K562 (cell line): ENCODE measurements around the gene FOXO3. TPM values are rescaled to one million over a fixed set of nuclear protein-coding genes. Genes with fewer than 3 reads are reported as not detected.

Source experiments
- ATAC-seq: fragments of 200-7000 bp; cut with Tn5 transposase; 3 replicates; pipeline ENCODE4 v1.9.1; 2020; ENCODE audit warnings: moderate library complexity
- BruUV-seq: library from RNA; stranded (reverse); fragments of 400-500 nt; replicated peaks from 2 replicates; lab custom pipeline; 2021; lab: Mats Ljungman, UMichigan
- CTCF ChIA-PET: fragments of 300-600 bp; formaldehyde crosslinking; extraction: SDS; loops from one replicate; lab custom pipeline; 2021; ENCODE audit warnings: low intra/inter-chr PET ratio; lab: Yijun Ruan, JAX
- POLR2A ChIA-PET: fragments of 300-600, 350-650 bp; sonication (Branson Sonifier 250); formaldehyde crosslinking; extraction: SDS; loops from one replicate; lab custom pipeline; 2021; ENCODE audit warnings: antibody characterized with exemption, inconsistent platforms; lab: Yijun Ruan, JAX
- DNase-seq, 4 experiments: peaks; one replicate each; pipeline versions ENCODE4 v3.0.0 to v3.0.0-alpha.2; 2011 to 2018; ENCODE audit warnings: low spot score in 3 of 4, mixed read lengths in 3 of 4; ENCODE audit errors: extremely low read depth in 1 of 4
- FAIRE-seq: peaks from 2 replicates; lab custom pipeline; 2011; peaks lifted over from hg19 to GRCh38; lab: Jason Lieb, UNC
- H2AFZ ChIP-seq: 2 replicates; pipeline ENCODE4 v1.6.0; 2011; ENCODE audit warnings: low read depth, low read length, control low read depth, inconsistent platforms
- H3K27ac ChIP-seq: fragments of 200-600 bp; 3 replicates; pipeline ENCODE4 v1.8.0; 2011; ENCODE audit warnings: low read depth, mild to moderate bottlenecking, control low read depth, inconsistent platforms, low read length, moderate library complexity, mixed read lengths; ENCODE audit errors: extremely low read depth
- H3K27me3 ChIP-seq, 2 experiments: fragments of 300-600 bp in 1 of 2; 2 replicates in 1 of 2; 3 replicates in 1 of 2; pipeline versions ENCODE4 v1.6.0 to v1.8.0; 2011; ENCODE audit warnings: inconsistent platforms in 2 of 2, low read length in 2 of 2, mild to moderate bottlenecking in 1 of 2, mixed read lengths in 1 of 2, moderate library complexity in 1 of 2; ENCODE audit not compliant: control insufficient read depth in 2 of 2, insufficient read depth in 2 of 2
- H3K36me3 ChIP-seq: fragments of 300-600 bp; 3 replicates; pipeline ENCODE4 v1.8.0; 2011; ENCODE audit warnings: mild to moderate bottlenecking, low read length, inconsistent platforms; ENCODE audit not compliant: control insufficient read depth, insufficient read depth
- H3K4me1 ChIP-seq, 2 experiments: fragments of 200-600 bp in 1 of 2; replicated peaks in 1 of 2; 2 replicates in 1 of 2; 3 replicates in 1 of 2; pipeline versions ENCODE4 v1.5.1 to v1.8.0; 2011; ENCODE audit warnings: inconsistent platforms in 2 of 2, low read length in 2 of 2, mild to moderate bottlenecking in 1 of 2, mixed read lengths in 1 of 2, moderate library complexity in 1 of 2; ENCODE audit not compliant: control insufficient read depth in 2 of 2, insufficient read depth in 2 of 2
- H3K4me2 ChIP-seq: 2 replicates; pipeline ENCODE4 v1.6.1; 2011; ENCODE audit warnings: low read length, control low read depth, inconsistent platforms, mixed read lengths; ENCODE audit not compliant: insufficient read depth
- H3K4me3 ChIP-seq: fragments of 200-600 bp; sonication (generic), shearing (Covaris generic); 2 replicates; pipeline ENCODE4 v1.5.1; 2016; ENCODE audit warnings: control low read depth, inconsistent platforms
- H3K79me2 ChIP-seq: fragments of 200-600 bp; 3 replicates; pipeline ENCODE4 v1.8.0; 2011; ENCODE audit warnings: low read length, inconsistent platforms; ENCODE audit not compliant: control insufficient read depth, insufficient read depth
- H3K9ac ChIP-seq, 2 experiments: 2 replicates each; pipeline versions ENCODE4 v1.6.0 to v1.6.1; 2011; ENCODE audit warnings: low read depth in 2 of 2, low read length in 2 of 2, control low read depth in 1 of 2, inconsistent platforms in 1 of 2, mild to moderate bottlenecking in 1 of 2, mixed read lengths in 1 of 2; ENCODE audit not compliant: insufficient read depth in 1 of 2
- H3K9me1 ChIP-seq: one replicate; pipeline ENCODE4 v1.6.0; 2011; ENCODE audit warnings: inconsistent platforms, mild to moderate bottlenecking, low read length, moderate library complexity; ENCODE audit not compliant: control insufficient read depth, insufficient read depth
- H3K9me3 ChIP-seq: replicated peaks from 2 replicates; pipeline ENCODE4 v1.5.1; 2011; ENCODE audit warnings: low read depth, low read length, inconsistent platforms; ENCODE audit not compliant: control insufficient read depth, insufficient read depth
- H4K20me1 ChIP-seq: replicated peaks from 2 replicates; pipeline ENCODE4 v1.6.1; 2011; ENCODE audit warnings: low read length, inconsistent platforms, mixed read lengths; ENCODE audit not compliant: control insufficient read depth, insufficient read depth
- MCM5 ChIP-seq: fragments of 450-650 bp; IDR thresholded peaks from 2 replicates; pipeline ENCODE4 v1.6.1; 2016; ENCODE audit warnings: low read depth
- NELFE ChIP-seq: IDR thresholded peaks from 2 replicates; pipeline ENCODE4 v1.6.1; 2011; ENCODE audit warnings: mild to moderate bottlenecking; ENCODE audit not compliant: insufficient read depth, insufficient read length
- PML ChIP-seq: IDR thresholded peaks from 2 replicates; pipeline ENCODE4 v1.6.1; 2012; ENCODE audit warnings: low read length, inconsistent platforms
- POLR2A ChIP-seq: fragments of 450-650 bp; conservative IDR thresholded peaks from 2 replicates; pipeline ENCODE4 v1.6.1; 2016
- ZC3H8 ChIP-seq: fragments of 450-650 bp; IDR thresholded peaks from 2 replicates; pipeline ENCODE4 v1.6.1; 2017
- ZNF12 ChIP-seq: sonication (generic); formaldehyde crosslinking; IDR thresholded peaks from 2 replicates; pipeline ENCODE4 v1.4.0; 2020; ENCODE audit warnings: mild to moderate bottlenecking, missing genetic modification reagents
- WGBS: fragments of 100-300 bp; shearing (Covaris generic); methylation state at CpG from one replicate; pipeline ENCODE4 v1.1.6; 2016; ENCODE audit warnings: low coverage, mixed read lengths; ENCODE audit not compliant: insufficient coverage; ENCODE audit errors: missing lambda C conversion rate; 5-methylcytosine and 5-hydroxymethylcytosine counted together
- in situ Hi-C: fragments of 300-500 bp; cut with MboI; formaldehyde crosslinking; loops from 4 replicates; pipeline ENCODE4 v1.15.0; 2018; ENCODE audit warnings: inconsistent platforms, mixed read lengths
- intact Hi-C: fragments of 100-400 bp; cut with micrococcal nuclease; formaldehyde crosslinking; loops from 2 replicates; pipeline ENCODE4 v1.14.2; 2022
- polyA plus RNA-seq, 8 experiments: library from polyadenylated mRNA; depleted of rRNA in 4 of 8; stranded (reverse) in 5 of 8; unstranded in 3 of 8; fragments of >200 nt; fragmentation: Nextera tagmentation in 2 of 8; fragmentation: Illumina TruSeq in 1 of 8; extraction: Ambion mirVana in 2 of 8; extraction: Trizol in 1 of 8; gene quantifications; 2 replicates each; pipeline versions ENCODE4 v1.2.1 to v1.2.3, GENCODE V29; 2011 to 2014; ENCODE audit warnings: inconsistent platforms in 1 of 8, missing spikeins in 1 of 8
- total RNA-seq, 7 experiments: library from RNA; depleted of rRNA in 6 of 7; stranded (reverse); fragments of >200 nt in 6 of 7; fragmentation: Illumina TruSeq in 2 of 7; extraction: Trizol in 2 of 7; gene quantifications; 2 replicates each; pipeline versions ENCODE4 v1.2.1 to v1.2.3, GENCODE V29; 2011 to 2021; ENCODE audit warnings: low replicate concordance in 1 of 7
- TF ChIP-seq, protein P1 (sequence below): fragments of 250-450 bp; sonication (Bioruptor Pico); IDR thresholded peaks from 2 replicates; pipeline ENCODE4 v1.4.0; 2020; ENCODE audit warnings: borderline replicate concordance
- TF ChIP-seq, protein P2 (sequence below): fragments of 450-650 bp; IDR thresholded peaks from 2 replicates; pipeline ENCODE4 v1.6.1; 2016; ENCODE audit warnings: missing biosample characterization, missing genetic modification characterization
- TF ChIP-seq, protein P3 (sequence below): sonication (generic); formaldehyde crosslinking; IDR thresholded peaks from 2 replicates; pipeline ENCODE4 v1.8.1; 2023; ENCODE audit warnings: mild to moderate bottlenecking, missing genetic modification reagents
- TF ChIP-seq, protein P4 (sequence below): fragments of 450-650 bp; formaldehyde crosslinking; IDR thresholded peaks from 2 replicates; pipeline ENCODE4 v1.4.0; 2020; ENCODE audit warnings: mild to moderate bottlenecking, moderate library complexity

FOXO3 gene
- total and polyA plus RNA-seq, 9 of the 15 experiments (the other 6 are each of a cell fraction or from before 2014, with no cell fraction given): 3.0 to 14.6 (median 6.0) TPM

DNA sequence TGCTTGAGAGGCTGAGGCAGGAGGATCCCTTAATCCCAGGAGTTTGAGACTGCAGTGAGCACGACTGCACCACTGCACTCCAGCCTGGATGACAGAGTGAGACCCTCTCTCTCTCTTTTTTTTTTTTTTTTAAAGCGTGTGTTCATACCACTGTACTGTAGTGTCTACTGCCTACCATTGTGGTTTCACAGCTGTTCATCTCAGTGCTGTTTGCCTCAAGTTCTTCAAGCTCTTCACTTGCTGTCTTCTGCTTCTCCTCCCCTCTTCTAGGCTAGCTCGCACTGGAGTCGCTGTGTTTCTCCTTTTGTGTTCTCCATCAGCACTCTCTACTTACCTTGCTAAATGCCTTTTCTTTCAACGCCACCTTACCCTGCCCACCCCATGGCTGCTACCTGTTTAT, 7.4 kb downstream of the FOXO3 start (continued):
- no peak for TF ChIP-seq ZC3H8
- no peak for TF ChIP-seq PML
- no peak for TF ChIP-seq ZNF12 (CRISPR knock-in tag)
- TF ChIP-seq, protein P1, sequence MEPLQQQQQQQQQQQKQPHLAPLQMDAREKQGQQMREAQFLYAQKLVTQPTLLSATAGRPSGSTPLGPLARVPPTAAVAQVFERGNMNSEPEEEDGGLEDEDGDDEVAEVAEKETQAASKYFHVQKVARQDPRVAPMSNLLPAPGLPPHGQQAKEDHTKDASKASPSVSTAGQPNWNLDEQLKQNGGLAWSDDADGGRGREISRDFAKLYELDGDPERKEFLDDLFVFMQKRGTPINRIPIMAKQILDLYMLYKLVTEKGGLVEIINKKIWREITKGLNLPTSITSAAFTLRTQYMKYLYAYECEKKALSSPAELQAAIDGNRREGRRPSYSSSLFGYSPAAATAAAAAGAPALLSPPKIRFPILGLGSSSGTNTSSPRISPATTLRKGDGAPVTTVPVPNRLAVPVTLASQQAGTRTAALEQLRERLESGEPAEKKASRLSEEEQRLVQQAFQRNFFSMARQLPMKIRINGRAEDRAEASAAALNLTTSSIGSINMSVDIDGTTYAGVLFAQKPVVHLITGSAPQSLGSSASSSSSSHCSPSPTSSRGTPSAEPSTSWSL (CRISPR knock-in tag): no peak
- TF ChIP-seq POLR2A: no peak
- no peak for TF ChIP-seq NELFE
- TF ChIP-seq MCM5: no peak
- TF ChIP-seq, all 486 proteins: peak for 0

DNA sequence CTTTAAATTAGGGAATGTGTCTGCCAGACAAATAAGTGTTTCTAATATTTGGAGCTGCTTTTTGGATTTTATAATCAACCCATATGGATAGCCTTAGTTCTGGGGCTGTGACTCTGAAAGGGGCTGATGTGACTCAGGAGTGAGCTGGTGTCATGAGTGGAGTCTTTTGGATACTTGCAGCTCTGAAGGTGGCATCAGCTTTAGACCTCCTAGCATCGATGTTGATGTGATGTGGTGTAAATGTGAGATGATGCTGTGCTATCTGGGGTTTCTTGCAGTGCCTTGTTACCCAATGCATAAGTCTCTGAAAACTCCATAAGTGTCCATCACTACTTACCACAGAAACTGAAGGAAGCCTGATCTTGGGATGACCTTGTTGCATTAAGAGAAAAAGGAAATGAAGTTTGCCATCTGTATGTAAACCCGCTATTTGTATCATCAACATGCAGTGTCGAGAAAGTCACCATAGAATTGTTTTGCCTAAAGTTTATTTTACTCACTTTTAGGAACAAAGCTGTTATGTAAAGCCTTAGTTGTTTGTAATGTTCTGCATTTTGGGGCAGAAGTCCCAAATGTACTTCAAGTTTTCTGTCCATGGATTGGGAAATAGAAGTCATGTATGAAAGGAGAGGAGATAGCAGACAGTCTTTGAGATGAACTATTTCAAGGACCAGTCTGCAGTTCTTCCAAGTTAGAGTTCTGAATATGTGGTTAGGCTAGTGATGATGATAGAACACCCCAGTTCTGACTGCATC, 8.0 kb downstream of the FOXO3 start:
- Histone ChIP-seq H3K27ac (no peak overlapping the region), H3K4me2 (no peak overlapping the region), H3K9ac (no peak overlapping the region), H4K20me1 (peaks cover 22% of the 10 kb centered on the region), H3K4me1 (peaks cover 0 to 19% of the 10 kb centered on the region in 2 experiments; a peak in 3 of 5 replicates), H3K9me1 (no peaks in the 10 kb centered on the region), H3K79me2 (peaks cover 17% of the 10 kb centered on the region; the same call in 2 of the 3 replicates), H3K27me3 (no peaks in the 10 kb centered on the region), H3K4me3 (no peak overlapping the region), H2AFZ (no peak overlapping the region), H3K9me3 (no peaks in the 10 kb centered on the region), H3K36me3 (peaks cover 36% of the 10 kb centered on the region; the same call in 2 of the 3 replicates)
- BruUV-seq: no TSS peak
- no peak for ATAC-seq
- POLR2A ChIA-PET: interaction anchor here (1.5 to 1.7 kb wide), 2 partner anchors 8 to 11 kb away, joined by 7 read pairs; no protein-coding TSS in a partner anchor
- in situ Hi-C loops: no loop called here
- intact Hi-C loops: no loop called here
- CTCF ChIA-PET: no interaction called here
- FAIRE-seq: no peak
- DNase-seq: no peak
- TF ChIP-seq, protein P2, sequence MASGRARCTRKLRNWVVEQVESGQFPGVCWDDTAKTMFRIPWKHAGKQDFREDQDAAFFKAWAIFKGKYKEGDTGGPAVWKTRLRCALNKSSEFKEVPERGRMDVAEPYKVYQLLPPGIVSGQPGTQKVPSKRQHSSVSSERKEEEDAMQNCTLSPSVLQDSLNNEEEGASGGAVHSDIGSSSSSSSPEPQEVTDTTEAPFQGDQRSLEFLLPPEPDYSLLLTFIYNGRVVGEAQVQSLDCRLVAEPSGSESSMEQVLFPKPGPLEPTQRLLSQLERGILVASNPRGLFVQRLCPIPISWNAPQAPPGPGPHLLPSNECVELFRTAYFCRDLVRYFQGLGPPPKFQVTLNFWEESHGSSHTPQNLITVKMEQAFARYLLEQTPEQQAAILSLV (tag): no peak
- TF ChIP-seq, protein P3, sequence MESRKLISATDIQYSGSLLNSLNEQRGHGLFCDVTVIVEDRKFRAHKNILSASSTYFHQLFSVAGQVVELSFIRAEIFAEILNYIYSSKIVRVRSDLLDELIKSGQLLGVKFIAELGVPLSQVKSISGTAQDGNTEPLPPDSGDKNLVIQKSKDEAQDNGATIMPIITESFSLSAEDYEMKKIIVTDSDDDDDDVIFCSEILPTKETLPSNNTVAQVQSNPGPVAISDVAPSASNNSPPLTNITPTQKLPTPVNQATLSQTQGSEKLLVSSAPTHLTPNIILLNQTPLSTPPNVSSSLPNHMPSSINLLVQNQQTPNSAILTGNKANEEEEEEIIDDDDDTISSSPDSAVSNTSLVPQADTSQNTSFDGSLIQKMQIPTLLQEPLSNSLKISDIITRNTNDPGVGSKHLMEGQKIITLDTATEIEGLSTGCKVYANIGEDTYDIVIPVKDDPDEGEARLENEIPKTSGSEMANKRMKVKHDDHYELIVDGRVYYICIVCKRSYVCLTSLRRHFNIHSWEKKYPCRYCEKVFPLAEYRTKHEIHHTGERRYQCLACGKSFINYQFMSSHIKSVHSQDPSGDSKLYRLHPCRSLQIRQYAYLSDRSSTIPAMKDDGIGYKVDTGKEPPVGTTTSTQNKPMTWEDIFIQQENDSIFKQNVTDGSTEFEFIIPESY (CRISPR knock-in tag): no peak
- TF ChIP-seq, protein P4, sequence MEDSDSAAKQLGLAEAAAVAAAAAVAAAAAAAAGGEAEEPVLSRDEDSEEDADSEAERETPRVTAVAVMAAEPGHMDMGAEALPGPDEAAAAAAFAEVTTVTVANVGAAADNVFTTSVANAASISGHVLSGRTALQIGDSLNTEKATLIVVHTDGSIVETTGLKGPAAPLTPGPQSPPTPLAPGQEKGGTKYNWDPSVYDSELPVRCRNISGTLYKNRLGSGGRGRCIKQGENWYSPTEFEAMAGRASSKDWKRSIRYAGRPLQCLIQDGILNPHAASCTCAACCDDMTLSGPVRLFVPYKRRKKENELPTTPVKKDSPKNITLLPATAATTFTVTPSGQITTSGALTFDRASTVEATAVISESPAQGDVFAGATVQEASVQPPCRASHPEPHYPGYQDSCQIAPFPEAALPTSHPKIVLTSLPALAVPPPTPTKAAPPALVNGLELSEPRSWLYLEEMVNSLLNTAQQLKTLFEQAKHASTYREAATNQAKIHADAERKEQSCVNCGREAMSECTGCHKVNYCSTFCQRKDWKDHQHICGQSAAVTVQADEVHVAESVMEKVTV: no peak
- 79% methylated on average over 3 of the region's 3 CpGs for WGBS
